ENCODE data around the gene CARF.

CARF gene

DNA sequence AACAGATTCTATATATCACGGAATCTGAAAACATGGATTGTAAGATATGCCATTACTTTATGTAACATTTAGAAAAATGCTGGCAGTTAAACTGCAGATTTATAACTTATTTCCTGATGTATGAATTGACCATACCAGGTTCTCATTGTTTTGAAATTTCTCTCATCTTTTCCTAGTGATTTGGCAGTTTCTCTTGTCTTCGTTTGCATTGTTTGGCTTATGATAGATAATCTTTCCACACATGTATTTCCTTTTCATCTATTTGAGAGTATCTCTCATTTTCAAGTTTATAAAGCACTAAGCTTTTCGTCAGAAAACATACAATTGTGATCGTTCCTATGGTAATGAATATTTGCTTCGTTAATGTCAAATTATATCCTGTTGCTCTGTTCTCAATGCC is 118.9 kb downstream of the CARF start:
- H3K9me3 Mint-ChIP-seq: no peaks in the 10 kb centered on the region
- no peak overlapping the region for H3K27ac Mint-ChIP-seq
- no peak overlapping the region for H3K4me3 Mint-ChIP-seq
- peaks cover 6% of the 10 kb centered on the region for H3K4me1 Mint-ChIP-seq
- peaks cover 9% of the 10 kb centered on the region for H3K36me3 Mint-ChIP-seq
- H3K27me3 Mint-ChIP-seq: no peaks in the 10 kb centered on the region

DNA sequence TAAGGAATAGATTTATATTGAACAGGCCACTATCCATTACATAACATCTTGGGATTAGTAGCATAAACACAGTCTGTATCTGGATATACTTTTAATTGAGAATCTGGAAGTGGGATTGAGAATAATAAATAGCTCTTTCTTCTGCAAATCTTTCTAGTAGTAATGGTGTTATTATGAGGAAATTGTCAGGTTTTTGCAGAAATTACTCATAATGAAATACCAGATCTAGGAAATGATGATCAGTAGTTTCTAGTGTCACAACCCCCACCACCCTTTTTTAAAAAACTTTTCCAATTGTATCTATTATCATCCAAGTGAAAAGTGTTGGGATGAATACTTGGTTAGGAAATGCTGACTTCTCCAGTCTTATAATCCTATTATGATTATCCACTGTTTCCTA is 121.3 kb downstream of the CARF start:
- peak overlapping the region; percentile 38 for H3K27ac Mint-ChIP-seq
- H3K4me1 Mint-ChIP-seq: peaks cover 6% of the 10 kb centered on the region
- H3K36me3 Mint-ChIP-seq: peaks cover 9% of the 10 kb centered on the region
- H3K9me3 Mint-ChIP-seq: no peaks in the 10 kb centered on the region
- no peaks in the 10 kb centered on the region for H3K27me3 Mint-ChIP-seq
- H3K4me3 Mint-ChIP-seq: no peak overlapping the region

DNA sequence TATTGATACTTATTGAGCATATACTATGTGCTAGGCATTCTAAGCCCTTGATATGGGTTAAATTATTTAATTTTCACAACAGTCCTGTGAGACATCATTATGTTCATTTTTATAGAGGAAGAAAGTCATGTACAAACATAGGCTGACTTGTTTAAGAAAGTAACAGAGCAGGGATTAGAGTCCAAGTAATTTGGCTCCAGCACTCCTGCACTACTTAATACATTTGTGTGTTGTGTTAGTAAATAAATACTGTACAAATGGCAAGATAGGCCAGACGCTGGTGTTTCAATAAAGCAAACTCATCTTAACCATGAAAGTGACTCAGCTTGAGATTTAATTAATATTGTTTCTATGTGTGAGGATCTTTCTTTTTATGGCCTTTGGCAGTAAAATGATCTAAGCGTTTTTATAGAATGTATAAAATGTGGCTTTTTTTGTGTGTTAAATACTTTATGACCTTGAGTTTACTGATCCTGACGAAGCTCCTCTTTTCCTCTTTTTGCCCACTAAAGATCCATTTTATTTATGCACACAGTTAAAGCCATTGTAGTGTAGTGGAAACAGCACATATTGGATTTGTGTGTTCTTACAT is 123.9 kb downstream of the CARF start:
- H3K27ac Mint-ChIP-seq: no peak overlapping the region
- H3K36me3 Mint-ChIP-seq: peaks cover 13% of the 10 kb centered on the region
- no peaks in the 10 kb centered on the region for H3K27me3 Mint-ChIP-seq
- H3K4me1 Mint-ChIP-seq: peaks cover 6% of the 10 kb centered on the region
- H3K4me3 Mint-ChIP-seq: no peak overlapping the region
- no peaks in the 10 kb centered on the region for H3K9me3 Mint-ChIP-seq

Measured in activated naive CD4-positive, alpha-beta T cell treated with anti-CD3 and anti-CD28 coated beads, Interleukin-2, amount 50 U/mL, for 24 hours (primary cell).